ENCODE data around the gene FOXN3.

GRCh38 chr14:89215531-89215930 is 201.5 kb downstream of the FOXN3 start:
- no peak for TF ChIP-seq CTCF (conservative IDR thresholded peaks at IDR 0.05 in 1 of 2, IDR thresholded peaks at IDR 0.05 in 1 of 2; ENCODE audit: low read depth in 1 of 2, low read length in 2 of 2)
- TF ChIP-seq EZH2 (IDR thresholded peaks at IDR 0.05; ENCODE audit: low read length, missing control alignments) = no peak
